KBM-7 (cell line): Measurements from ENCODE around the gene FAM83C.

Source experiments
- DNase-seq: peaks from one replicate; pipeline ENCODE4 v3.0.0-alpha.2; 2015
- in situ Hi-C: fragments of 300-500 bp; cut with MboI; formaldehyde crosslinking; loops from 2 replicates; pipeline ENCODE4 v1.14.3; 2020; ENCODE audit warnings: low sequenced_read_pairs, low pct_unique_long_range_greater_than_20kb, mixed read lengths

Gene FAM83C

GRCh38 chr20:35291654-35292503 is at the start of gene FAM83C:
TSS of gene FAM83C (minus strand) at chr20:35292425. CDS start at chr20:35292304, 121 bp downstream.
- DNase-seq = no peak
- in situ Hi-C loops = no loop called here

GRCh38 chr20:35341366-35342028 is 49.3 kb upstream of the FAM83C start:
- DNase-seq = no peak
- in situ Hi-C loops = no loop called here

DNA sequence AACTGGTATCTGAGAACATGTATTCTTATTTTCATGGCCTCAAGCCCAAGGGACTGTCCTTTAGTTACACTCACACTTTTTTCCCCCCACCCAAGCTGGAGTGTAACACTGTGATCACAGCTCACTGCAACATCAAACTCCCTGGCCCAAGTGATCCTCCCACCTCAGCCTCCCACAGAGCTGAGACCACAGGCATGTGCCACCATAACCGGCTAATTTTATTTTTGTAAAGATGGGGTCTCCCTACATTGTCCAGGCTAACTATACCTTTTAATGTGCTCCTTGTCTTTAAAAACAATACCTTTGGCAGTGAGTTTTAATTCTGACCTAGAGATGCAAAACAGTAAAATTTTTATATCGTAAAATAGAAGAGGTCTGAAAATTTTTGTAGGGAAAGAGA is 48.2 kb upstream of the FAM83C start:
- in situ Hi-C loops = no loop called here
- DNase-seq = no peak

GRCh38 chr20:35339636-35340035 is 47.4 kb upstream of the FAM83C start:
- in situ Hi-C loops = no loop called here
- DNase-seq = no peak

- no peak for DNase-seq
- in situ Hi-C loops = no loop called here
Measured at GRCh38 chr20:35339007-35339406, 46.8 kb upstream of the FAM83C start.

- in situ Hi-C loops = no loop called here
- no peak for DNase-seq
Measured at GRCh38 chr20:35334311-35335101, 42.3 kb upstream of the FAM83C start.

- no peak for DNase-seq
- in situ Hi-C loops = no loop called here
Measured at GRCh38 chr20:35333606-35334005, 41.4 kb upstream of the FAM83C start.

- in situ Hi-C loops = no loop called here
- no peak for DNase-seq
Measured at GRCh38 chr20:35332540-35333200, 40.4 kb upstream of the FAM83C start.

GRCh38 chr20:35329435-35330139 is 37.4 kb upstream of the FAM83C start:
- DNase-seq = peak; percentile 75
- in situ Hi-C loops = no loop called here

- in situ Hi-C loops = no loop called here
- no peak for DNase-seq
Measured at GRCh38 chr20:35328689-35329088, 36.5 kb upstream of the FAM83C start.

- in situ Hi-C loops = no loop called here
- DNase-seq = no peak
Measured at GRCh38 chr20:35328095-35328685, 36.0 kb upstream of the FAM83C start.

- in situ Hi-C loops = no loop called here
- no peak for DNase-seq
Measured at GRCh38 chr20:35327074-35327976, 35.1 kb upstream of the FAM83C start.

GRCh38 chr20:35326740-35327073 is 34.5 kb upstream of the FAM83C start:
- no peak for DNase-seq
- in situ Hi-C loops = no loop called here

- in situ Hi-C loops = no loop called here
- no peak for DNase-seq
Measured at GRCh38 chr20:35326021-35326739, 34.0 kb upstream of the FAM83C start.

DNA sequence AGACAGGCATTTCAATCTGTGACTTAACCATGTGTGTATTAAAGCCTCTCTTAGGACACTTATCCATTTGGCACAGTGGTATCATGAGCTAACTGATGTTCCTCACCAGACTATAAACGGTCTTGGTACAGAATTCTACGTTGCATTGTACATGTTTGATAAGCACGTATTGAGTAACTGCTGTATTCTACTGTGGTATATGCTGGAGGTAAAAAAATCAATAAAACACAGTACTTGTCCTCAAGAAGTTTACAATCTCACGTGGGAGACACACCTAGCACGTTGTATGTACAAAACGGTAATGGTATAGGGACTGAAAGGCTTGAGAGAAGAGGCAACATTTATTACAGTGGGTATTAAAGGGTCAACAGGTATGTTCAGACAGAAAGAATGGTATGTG is 33.2 kb upstream of the FAM83C start:
- no peak for DNase-seq

DNA sequence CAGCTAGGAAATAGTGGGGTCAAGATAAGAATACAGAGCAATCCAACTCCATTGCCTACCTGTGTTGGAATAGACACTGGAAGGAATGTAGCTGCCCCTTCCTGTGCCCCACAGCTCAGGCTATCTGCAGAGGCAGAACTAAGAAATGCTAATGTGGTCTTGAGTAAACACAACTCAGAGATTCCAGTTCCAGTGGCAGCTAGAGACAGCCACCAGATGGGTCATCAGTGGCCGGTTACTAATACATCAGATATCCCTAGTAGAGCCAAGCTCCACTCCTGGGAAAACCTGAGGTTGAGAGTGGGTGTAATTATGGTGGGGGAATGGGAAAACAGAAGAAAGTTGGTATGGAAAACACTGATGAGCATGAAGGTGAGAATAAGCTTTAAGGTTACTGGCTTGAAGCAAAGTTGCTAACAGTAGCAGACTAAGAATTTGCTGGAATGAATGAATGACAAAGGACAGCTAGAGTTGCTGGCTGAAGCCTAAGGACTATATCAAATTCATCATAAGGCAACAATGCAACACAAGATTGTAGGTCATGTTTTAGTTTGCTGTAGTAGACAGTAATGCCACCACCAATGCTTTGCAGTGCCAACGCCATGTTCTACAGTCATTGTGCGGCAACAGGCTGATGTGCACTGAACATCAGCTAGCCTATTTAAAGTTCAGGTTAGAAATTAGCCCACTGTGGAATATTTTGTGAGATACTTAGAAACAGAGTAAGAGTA is 28.3 kb upstream of the FAM83C start:
- DNase-seq = no peak

More for the DNA sequence above, 33.2 kb upstream of the FAM83C start:
- in situ Hi-C loops = no loop called here

More for the DNA sequence above, 28.3 kb upstream of the FAM83C start:
- in situ Hi-C loops = no loop called here
